Esophagus squamous epithelium (tissue), 5 donors: ENCODE measurements around the gene SKAP1. TPM values are rescaled to one million over a fixed set of nuclear protein-coding genes. Genes with fewer than 3 reads are reported as not detected.
"Not testable (repeated sequence)": the region's sequence is repeated elsewhere in the genome, so short reads cannot be mapped to it uniquely, and the experiment has no call there.

Experiments used
- DNase-seq: peaks from one replicate; lab custom pipeline; 2025; lab: John Stamatoyannopoulos, UW
- H3K27ac ChIP-seq, 4 donors: fragments of 200-600 bp; sonication (generic); one replicate each; pipeline ENCODE4 v1.5.1; 2016 to 2019; ENCODE audit warnings: mild to moderate bottlenecking in 1 of 4
- H3K27me3 ChIP-seq, 4 donors: fragments of 200-600 bp; sonication (generic); 1 replicate in 3 of 4; 2 replicates in 1 of 4; pipeline versions ENCODE4 v1.5.1 to v1.6.0; 2017 to 2021; ENCODE audit warnings: antibody characterized with exemption in 1 of 4
- H3K36me3 ChIP-seq, 3 donors: fragments of 200-600 bp; sonication (generic); one replicate each; pipeline ENCODE4 v1.5.1; 2016 to 2019
- H3K4me1 ChIP-seq, 3 donors: fragments of 200-600 bp; sonication (generic); one replicate each; pipeline ENCODE4 v1.5.1; 2017 to 2019
- H3K4me3 ChIP-seq, 4 donors: fragments of 200-600 bp; sonication (generic); 1 replicate in 3 of 4; 2 replicates in 1 of 4; pipeline ENCODE4 v1.5.1; 2016 to 2019; ENCODE audit warnings: mild to moderate bottlenecking in 2 of 4, moderate library complexity in 1 of 4
- H3K9me3 ChIP-seq, 3 donors: fragments of 200-600 bp; sonication (generic); one replicate each; pipeline ENCODE4 v1.5.1; 2016 to 2019
- POLR2A ChIP-seq, 4 donors: fragments of 450-650 bp; IDR thresholded peaks; one replicate each; pipeline ENCODE4 v1.6.1; 2017; ENCODE audit warnings: antibody characterized with exemption in 4 of 4, mild to moderate bottlenecking in 4 of 4, moderate library complexity in 3 of 4
- WGBS, 2 donors: methylation state at CpG; one replicate each; pipeline ENCODE4 v1.1.5; 2018; 5-methylcytosine and 5-hydroxymethylcytosine counted together
- intact Hi-C: fragments of 100-400 bp; cut with DNase I; formaldehyde crosslinking; loops from one replicate; pipeline ENCODE4 v1.15.0; 2022
- total RNA-seq, 4 donors: library from RNA; depleted of rRNA; stranded (reverse); fragments of >200 nt; gene quantifications; one replicate each; pipeline ENCODE4 v1.1.0, GENCODE V29; 2016
- TF ChIP-seq, protein P1 (sequence below), 6 experiments: fragments of 450-650 bp in 4 of 6; fragments of 200-600 bp in 2 of 6; sonication (generic) in 2 of 6; IDR thresholded peaks; one replicate each; pipeline ENCODE4 v1.5.1; 2016 to 2019; ENCODE audit warnings: antibody characterized with exemption in 6 of 6, mild to moderate bottlenecking in 4 of 6, moderate library complexity in 4 of 6
- donor health status: DM: yes; HTN: yes; CAD: no.

The SKAP1 gene
- total RNA-seq, 4 donors from 2014 or later: 0.83 to 5.1 (median 3.4) TPM; not detected in 1

DNA sequence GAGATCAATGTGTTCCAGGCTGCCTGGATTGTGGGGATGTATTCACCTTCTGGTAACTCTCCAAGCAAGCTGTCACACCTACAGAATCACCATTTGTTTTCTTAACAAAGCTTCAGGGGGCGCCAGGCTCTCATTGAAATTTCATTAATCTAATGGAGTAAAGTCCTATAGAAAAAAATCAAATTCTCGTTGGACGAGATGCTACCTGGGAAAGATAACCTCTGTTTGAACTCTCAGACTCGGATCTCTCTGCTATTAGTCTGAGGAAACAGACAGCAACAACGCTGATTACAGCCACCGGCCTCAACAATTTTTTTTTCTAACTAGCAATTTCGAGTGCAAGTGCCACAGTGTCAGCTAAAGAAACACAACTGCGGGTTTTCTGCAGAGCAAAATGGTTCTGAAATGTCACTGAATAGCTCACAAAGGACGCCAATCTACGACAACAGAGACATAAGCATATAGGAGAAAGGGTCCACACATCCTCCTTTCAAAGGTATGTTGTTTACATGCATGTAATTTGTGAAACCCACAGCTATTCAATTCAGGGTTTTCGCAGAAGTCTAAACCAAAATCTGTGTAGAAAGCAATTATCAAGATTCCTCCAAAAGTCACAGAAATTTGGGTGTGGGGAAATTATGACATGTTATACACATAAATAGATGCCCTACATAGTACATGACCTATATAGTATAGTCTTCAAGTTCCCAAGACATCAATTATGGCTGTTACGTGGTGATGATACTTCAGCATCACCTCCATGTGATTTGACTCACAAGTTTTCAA, 135.8 kb downstream of the SKAP1 start:
- peaks cover 0 to 6% (median 0%) of the 10 kb centered on the region in 3 donors for H3K4me1 ChIP-seq
- TF ChIP-seq, protein P1, sequence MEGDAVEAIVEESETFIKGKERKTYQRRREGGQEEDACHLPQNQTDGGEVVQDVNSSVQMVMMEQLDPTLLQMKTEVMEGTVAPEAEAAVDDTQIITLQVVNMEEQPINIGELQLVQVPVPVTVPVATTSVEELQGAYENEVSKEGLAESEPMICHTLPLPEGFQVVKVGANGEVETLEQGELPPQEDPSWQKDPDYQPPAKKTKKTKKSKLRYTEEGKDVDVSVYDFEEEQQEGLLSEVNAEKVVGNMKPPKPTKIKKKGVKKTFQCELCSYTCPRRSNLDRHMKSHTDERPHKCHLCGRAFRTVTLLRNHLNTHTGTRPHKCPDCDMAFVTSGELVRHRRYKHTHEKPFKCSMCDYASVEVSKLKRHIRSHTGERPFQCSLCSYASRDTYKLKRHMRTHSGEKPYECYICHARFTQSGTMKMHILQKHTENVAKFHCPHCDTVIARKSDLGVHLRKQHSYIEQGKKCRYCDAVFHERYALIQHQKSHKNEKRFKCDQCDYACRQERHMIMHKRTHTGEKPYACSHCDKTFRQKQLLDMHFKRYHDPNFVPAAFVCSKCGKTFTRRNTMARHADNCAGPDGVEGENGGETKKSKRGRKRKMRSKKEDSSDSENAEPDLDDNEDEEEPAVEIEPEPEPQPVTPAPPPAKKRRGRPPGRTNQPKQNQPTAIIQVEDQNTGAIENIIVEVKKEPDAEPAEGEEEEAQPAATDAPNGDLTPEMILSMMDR (IDR thresholded peaks at IDR 0.05): no peak
- TF ChIP-seq POLR2A (IDR thresholded peaks at IDR 0.05): no peak
- H3K4me3 ChIP-seq: no peak overlapping the region
- no peaks in the 10 kb centered on the region for H3K9me3 ChIP-seq
- no peak for DNase-seq
- H3K27ac ChIP-seq: no peak overlapping the region
- H3K36me3 ChIP-seq: no peaks in the 10 kb centered on the region
- intact Hi-C loops: no loop called here
- WGBS, 2 donors: 44 to 57% methylated on average over 12 of the region's 12 CpGs
- peaks cover 0 to 99% (median 0%) of the 10 kb centered on the region in 4 donors for H3K27me3 ChIP-seq

- Histone ChIP-seq H3K36me3 (no peaks in the 10 kb centered on the region), H3K4me1 (peaks cover 0 to 6% (median 0%) of the 10 kb centered on the region in 3 donors), H3K27me3 (peaks cover 0 to 99% (median 0%) of the 10 kb centered on the region in 4 donors), H3K4me3 (no peak overlapping the region), H3K27ac (no peak overlapping the region), H3K9me3 (no peaks in the 10 kb centered on the region)
- intact Hi-C loops: no loop called here
- TF ChIP-seq, protein P1 (IDR thresholded peaks at IDR 0.05): no peak
- TF ChIP-seq POLR2A (IDR thresholded peaks at IDR 0.05): no peak
- WGBS, 2 donors: 49 to 57% methylated on average over 9 of the region's 9 CpGs
- DNase-seq: no peak
These were observed 136.5 kb downstream of the SKAP1 start for GRCh38 chr17:48293319-48294019.

GRCh38 chr17:48290378-48290777, 139.6 kb downstream of the SKAP1 start:
- Histone ChIP-seq H3K36me3 (no peaks in the 10 kb centered on the region), H3K9me3 (no peaks in the 10 kb centered on the region), H3K27ac (no peak overlapping the region), H3K27me3 (peaks cover 0 to 92% (median 0%) of the 10 kb centered on the region in 4 donors), H3K4me1 (peaks cover 0 to 6% (median 0%) of the 10 kb centered on the region in 3 donors), H3K4me3 (no peak overlapping the region)
- WGBS, 2 donors: 27 to 34% methylated on average over 2 of the region's 2 CpGs
- TF ChIP-seq, protein P1 (IDR thresholded peaks at IDR 0.05): no peak
- TF ChIP-seq POLR2A (IDR thresholded peaks at IDR 0.05): no peak
- DNase-seq: no peak
- intact Hi-C loops: no loop called here

- H3K36me3 ChIP-seq, H3K4me3 ChIP-seq, H3K27ac ChIP-seq, H3K4me1 ChIP-seq, H3K9me3 ChIP-seq, intact Hi-C loops, DNase-seq: not testable (repeated sequence)
- 83 to 91% methylated on average over 9 of the region's 9 CpGs for WGBS, 2 donors
- peaks cover 0 to 80% (median 0%) of the 10 kb centered on the region in 4 donors for H3K27me3 ChIP-seq
These were observed 143.1 kb downstream of the SKAP1 start for GRCh38 chr17:48286917-48287316.

DNA sequence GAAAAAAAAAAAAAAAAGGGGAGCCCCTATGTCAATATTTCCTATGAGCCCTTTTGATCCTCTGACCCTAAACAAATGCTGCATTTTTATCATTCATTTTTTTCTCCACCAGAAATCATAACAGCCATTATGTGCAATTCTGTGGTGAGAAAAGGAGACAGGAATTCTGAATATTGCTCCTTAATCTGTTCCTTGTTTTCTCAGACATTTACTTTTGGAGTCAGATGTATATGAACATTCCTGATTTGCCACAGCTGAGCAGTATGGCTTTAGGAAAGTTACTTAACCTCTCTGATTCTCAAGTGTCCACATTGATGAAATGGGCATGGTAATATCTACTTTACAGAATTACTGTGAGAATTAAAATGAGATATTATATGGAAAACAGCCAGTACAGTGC, 144.4 kb downstream of the SKAP1 start:
- Histone ChIP-seq H3K27ac (no peak overlapping the region), H3K4me3 (no peak overlapping the region), H3K4me1 (no peaks in the 10 kb centered on the region), H3K36me3 (no peaks in the 10 kb centered on the region), H3K9me3 (no peaks in the 10 kb centered on the region), H3K27me3 (peaks cover 0 to 79% (median 0%) of the 10 kb centered on the region in 4 donors)
- DNase-seq: no peak
- TF ChIP-seq POLR2A (IDR thresholded peaks at IDR 0.05): no peak
- TF ChIP-seq, protein P1 (IDR thresholded peaks at IDR 0.05): no peak
- intact Hi-C loops: no loop called here
